AG10803 (cell line): ENCODE measurements around the gene NAALADL2.
A peak's percentile ranks its signal among the peaks of the same experiment; 100 is the strongest.
"Not testable (repeated sequence)": the region's sequence is repeated elsewhere in the genome, so short reads cannot be mapped to it uniquely, and the experiment has no call there.

ENCODE experiments used
- DNase-seq: peaks from one replicate; pipeline ENCODE4 v3.0.0; 2010; ENCODE audit warnings: low read depth
- H3K4me3 ChIP-seq: 2 replicates; pipeline ENCODE4 v1.5.1; 2011; ENCODE audit warnings: mild to moderate bottlenecking, low read length, control low read depth
- TF ChIP-seq, protein P1 (sequence below): conservative IDR thresholded peaks from 2 replicates; pipeline ENCODE4 v1.5.1; 2011; ENCODE audit warnings: mild to moderate bottlenecking, low read length, control low read depth, inconsistent platforms

The NAALADL2 gene

DNA sequence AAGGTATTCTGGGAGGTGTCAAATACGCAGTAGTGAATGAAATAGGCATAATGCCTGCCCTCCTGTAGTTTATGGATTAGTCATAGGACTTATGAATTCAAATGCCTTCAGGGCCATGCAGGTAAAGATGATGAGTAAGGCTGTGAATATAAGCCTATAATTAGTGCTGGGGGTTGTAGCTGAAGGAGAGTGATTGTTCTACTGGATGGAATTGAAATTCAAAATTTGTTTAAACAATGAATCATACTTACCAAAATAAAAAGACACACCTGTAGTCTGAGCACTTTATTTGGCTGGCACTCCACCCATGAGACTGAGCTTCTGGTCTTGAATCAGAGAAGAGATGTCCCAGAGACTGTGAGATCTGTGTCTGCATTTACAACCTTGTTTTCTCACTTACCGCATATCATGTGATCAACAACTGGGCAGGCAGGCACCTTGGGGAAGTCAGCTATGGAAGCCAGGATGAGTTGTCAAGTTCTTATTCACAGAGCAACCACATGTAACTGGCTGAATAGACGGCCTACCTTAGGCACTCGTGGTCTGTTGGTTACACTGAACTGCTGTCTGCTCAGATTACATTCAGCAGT is 291.8 kb downstream of the NAALADL2 start:
- H3K4me3 ChIP-seq: no peak overlapping the region
- TF ChIP-seq, protein P1, sequence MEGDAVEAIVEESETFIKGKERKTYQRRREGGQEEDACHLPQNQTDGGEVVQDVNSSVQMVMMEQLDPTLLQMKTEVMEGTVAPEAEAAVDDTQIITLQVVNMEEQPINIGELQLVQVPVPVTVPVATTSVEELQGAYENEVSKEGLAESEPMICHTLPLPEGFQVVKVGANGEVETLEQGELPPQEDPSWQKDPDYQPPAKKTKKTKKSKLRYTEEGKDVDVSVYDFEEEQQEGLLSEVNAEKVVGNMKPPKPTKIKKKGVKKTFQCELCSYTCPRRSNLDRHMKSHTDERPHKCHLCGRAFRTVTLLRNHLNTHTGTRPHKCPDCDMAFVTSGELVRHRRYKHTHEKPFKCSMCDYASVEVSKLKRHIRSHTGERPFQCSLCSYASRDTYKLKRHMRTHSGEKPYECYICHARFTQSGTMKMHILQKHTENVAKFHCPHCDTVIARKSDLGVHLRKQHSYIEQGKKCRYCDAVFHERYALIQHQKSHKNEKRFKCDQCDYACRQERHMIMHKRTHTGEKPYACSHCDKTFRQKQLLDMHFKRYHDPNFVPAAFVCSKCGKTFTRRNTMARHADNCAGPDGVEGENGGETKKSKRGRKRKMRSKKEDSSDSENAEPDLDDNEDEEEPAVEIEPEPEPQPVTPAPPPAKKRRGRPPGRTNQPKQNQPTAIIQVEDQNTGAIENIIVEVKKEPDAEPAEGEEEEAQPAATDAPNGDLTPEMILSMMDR: no peak
- DNase-seq: no peak

DNA sequence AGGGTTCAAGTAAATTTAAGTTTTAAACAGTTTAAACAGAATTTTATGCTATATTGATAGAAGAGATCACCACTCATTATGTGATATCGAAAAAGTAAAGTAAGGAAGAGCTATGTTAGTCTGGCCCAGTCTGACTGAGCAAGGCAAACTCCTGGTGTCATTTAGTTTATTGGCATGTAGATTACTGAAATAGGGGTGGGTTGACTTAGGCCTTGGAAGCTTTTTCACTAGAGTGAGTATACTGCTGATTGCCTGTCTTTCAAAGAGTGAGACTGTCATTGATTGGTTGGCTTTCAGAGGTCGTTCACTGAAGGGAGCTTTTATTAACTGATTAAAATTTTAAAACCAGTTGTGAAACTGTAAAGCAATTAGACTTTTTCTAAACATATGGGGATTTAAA is 294.5 kb downstream of the NAALADL2 start:
- DNase-seq: no peak
- TF ChIP-seq, protein P1: no peak
- H3K4me3 ChIP-seq: no peak overlapping the region

DNA sequence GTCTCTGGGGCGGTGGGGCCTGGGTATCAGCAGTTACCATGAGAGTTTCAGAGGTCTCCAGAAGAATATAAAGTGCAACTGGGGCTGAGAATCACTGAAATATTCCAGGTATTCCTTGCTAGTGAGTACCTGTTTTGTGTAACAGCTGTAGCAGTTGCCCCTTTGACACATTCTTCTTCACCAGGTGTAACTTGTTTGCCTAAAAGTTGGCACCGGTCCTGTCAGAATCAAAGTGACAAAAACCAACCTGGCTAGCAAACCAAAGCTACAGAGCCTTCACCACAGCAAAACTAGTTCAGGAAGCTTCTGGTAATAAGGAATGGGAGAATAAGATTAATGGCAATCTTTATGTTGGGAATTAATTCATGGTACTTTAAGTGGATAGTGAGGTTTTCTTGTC is 296.0 kb downstream of the NAALADL2 start:
- TF ChIP-seq, protein P1: no peak
- H3K4me3 ChIP-seq: no peak overlapping the region

DNA sequence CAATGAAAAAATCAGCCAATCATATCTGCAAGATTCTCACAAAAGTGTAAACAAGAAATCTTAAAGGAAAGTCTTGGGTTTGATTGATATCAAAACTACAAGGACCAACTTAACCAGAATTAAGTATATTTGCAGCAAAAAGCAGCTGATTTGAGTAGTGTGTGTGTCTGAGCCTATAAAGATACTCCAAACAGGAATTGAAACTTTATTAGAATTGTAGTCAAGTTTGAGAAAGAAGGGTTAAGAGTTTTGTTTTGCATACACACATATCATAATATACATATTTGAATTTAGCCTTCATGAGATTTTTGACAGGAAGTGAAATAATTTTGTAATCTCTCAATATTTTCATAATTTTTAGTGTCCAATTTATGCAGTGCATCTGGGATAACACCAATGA is 300.1 kb downstream of the NAALADL2 start:
- no peak for DNase-seq
- TF ChIP-seq, protein P1: no peak
- no peak overlapping the region for H3K4me3 ChIP-seq

More for the DNA sequence above, 296.0 kb downstream of the NAALADL2 start:
- no peak for DNase-seq

DNA sequence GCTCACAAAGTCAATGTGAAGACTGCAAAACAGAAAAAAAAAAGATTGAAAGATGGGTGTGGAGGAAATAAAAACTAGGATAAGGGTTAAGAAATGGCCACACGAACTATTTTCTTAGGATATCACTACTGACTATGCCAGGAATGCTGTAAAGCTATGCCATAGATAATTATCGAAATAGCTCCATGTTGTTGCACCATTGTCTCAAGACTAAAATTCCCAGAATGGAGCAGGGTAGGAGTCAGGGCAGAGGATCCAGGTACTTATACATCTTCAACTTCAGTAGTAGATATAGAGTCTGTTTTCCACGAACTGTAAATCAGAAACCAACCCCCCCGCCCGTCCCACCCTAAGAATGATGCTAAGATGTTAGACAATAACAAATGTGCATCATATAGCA is 302.2 kb downstream of the NAALADL2 start:
- no peak for DNase-seq
- H3K4me3 ChIP-seq: no peak overlapping the region
- TF ChIP-seq, protein P1: no peak

DNA sequence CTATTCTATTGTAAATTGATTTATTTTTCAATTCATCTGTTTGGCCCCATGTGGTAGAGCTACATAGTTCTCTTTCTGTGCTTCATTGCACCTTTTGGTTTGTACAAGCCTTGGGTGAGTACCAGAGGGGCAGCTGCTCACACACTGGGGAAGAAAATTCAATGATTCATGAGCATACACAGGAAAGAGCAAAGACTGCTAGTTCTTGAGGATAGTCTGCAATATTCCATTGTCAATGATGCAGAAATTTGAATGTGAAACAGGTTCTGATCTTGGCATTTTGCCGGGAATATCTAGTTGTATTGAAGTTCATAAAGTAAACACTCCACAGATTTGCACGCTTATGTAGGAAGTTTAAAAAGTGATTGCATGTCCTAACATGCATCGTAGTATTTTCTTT is 304.6 kb downstream of the NAALADL2 start:
- DNase-seq: peak; percentile 0
- H3K4me3 ChIP-seq: no peak overlapping the region
- TF ChIP-seq, protein P1: no peak

DNA sequence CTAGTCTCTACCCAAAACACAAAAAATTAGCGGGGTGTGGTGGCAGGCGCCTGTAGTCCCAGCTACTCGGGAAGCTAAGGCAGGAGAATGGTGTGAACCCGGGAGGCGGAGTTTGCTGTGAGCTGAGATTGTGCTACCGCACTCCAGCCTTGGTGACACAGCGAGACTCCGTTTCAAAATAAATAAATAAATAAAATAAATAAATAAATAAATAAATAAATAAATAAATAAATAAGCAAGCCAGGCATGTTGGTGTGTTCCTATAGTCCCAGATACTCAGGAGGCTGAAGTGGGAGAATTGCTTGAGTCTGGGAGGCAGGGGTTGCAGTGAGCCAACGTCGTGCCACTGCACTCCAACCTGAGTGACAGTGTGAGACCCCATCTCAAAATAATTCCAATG is 314.0 kb downstream of the NAALADL2 start:
- DNase-seq, H3K4me3 ChIP-seq: not testable (repeated sequence)

DNA sequence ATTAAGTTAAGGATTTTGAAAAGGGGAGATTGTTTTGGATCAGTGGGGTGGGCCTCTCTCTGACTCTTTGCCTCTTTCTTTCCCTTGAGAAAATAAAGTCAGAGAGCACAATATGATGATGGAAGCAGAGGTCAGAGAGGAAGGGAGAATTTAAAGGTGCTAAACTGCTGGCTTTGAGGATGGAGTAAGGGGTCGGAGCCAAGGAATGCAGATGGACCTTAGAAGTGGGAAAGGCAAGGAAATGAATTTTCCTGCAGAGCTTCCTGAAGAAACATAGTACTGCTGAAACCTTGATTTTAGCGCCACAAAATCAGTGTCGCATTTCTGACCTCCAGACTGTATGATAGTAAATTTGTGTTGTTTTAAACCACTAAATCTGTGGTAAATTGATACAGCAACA is 317.4 kb downstream of the NAALADL2 start:
- TF ChIP-seq, protein P1: no peak
- H3K4me3 ChIP-seq: no peak overlapping the region
- no peak for DNase-seq
